Measurements from ENCODE around the gene CLCN5. TPM values are rescaled to one million over a fixed set of nuclear protein-coding genes. Genes with fewer than 3 reads are reported as not detected.

CLCN5 gene
- total RNA-seq, 1 donor from 2014 or later: 8.4 TPM

- Histone ChIP-seq H3K36me3 (ENCODE audit: control insufficient read depth, insufficient read depth, low read length) (no peaks in the 10 kb centered on the region), H3K4me3 (ENCODE audit: low read depth, low read length) (no peak overlapping the region), H3K27me3 (ENCODE audit: control insufficient read depth, insufficient read depth, low read length) (no peaks in the 10 kb centered on the region)
- FAIRE-seq: no peak
- TF ChIP-seq CTCF (IDR thresholded peaks at IDR 0.05; ENCODE audit: insufficient read depth, low read length, severe bottlenecking): no peak
- no peak for DNase-seq (ENCODE audit: low read depth)
Measured at GRCh38 chrX:49910344-49910743, 12.1 kb upstream of the CLCN5 start.

GRCh38 chrX:49912086-49912485, 10.3 kb upstream of the CLCN5 start:
- H3K36me3 ChIP-seq (ENCODE audit: control insufficient read depth, insufficient read depth, low read length): no peaks in the 10 kb centered on the region
- DNase-seq (ENCODE audit: low read depth) (no peak), FAIRE-seq (no peak)
- H3K27me3 ChIP-seq (ENCODE audit: control insufficient read depth, insufficient read depth, low read length): no peaks in the 10 kb centered on the region
- H3K4me3 ChIP-seq (ENCODE audit: low read depth, low read length): no peak overlapping the region
- no peak for TF ChIP-seq CTCF (IDR thresholded peaks at IDR 0.05; ENCODE audit: insufficient read depth, low read length, severe bottlenecking)

GRCh38 chrX:49912861-49913260, 9.5 kb upstream of the CLCN5 start:
- Histone ChIP-seq H3K36me3 (ENCODE audit: control insufficient read depth, insufficient read depth, low read length) (no peaks in the 10 kb centered on the region), H3K27me3 (ENCODE audit: control insufficient read depth, insufficient read depth, low read length) (no peaks in the 10 kb centered on the region), H3K4me3 (ENCODE audit: low read depth, low read length) (no peak overlapping the region)
- FAIRE-seq (no peak), DNase-seq (ENCODE audit: low read depth) (no peak)
- no peak for TF ChIP-seq CTCF (IDR thresholded peaks at IDR 0.05; ENCODE audit: insufficient read depth, low read length, severe bottlenecking)

- FAIRE-seq (no peak), DNase-seq (ENCODE audit: low read depth) (peak; percentile 44)
- no peak overlapping the region for H3K4me3 ChIP-seq (ENCODE audit: low read depth, low read length)
- no peaks in the 10 kb centered on the region for H3K36me3 ChIP-seq (ENCODE audit: control insufficient read depth, insufficient read depth, low read length)
- no peaks in the 10 kb centered on the region for H3K27me3 ChIP-seq (ENCODE audit: control insufficient read depth, insufficient read depth, low read length)
- TF ChIP-seq CTCF (IDR thresholded peaks at IDR 0.05; ENCODE audit: insufficient read depth, low read length, severe bottlenecking): peak; percentile 71
Measured at GRCh38 chrX:49915361-49916222, 6.8 kb upstream of the CLCN5 start.

GRCh38 chrX:49919617-49920016, 2.8 kb upstream of the CLCN5 start:
- FAIRE-seq (no peak), DNase-seq (ENCODE audit: low read depth) (peak; percentile 3)
- H3K36me3 ChIP-seq (ENCODE audit: control insufficient read depth, insufficient read depth, low read length): no peaks in the 10 kb centered on the region
- H3K4me3 ChIP-seq (ENCODE audit: low read depth, low read length): no peak overlapping the region
- no peaks in the 10 kb centered on the region for H3K27me3 ChIP-seq (ENCODE audit: control insufficient read depth, insufficient read depth, low read length)
- peak; percentile 80 for TF ChIP-seq CTCF (IDR thresholded peaks at IDR 0.05; ENCODE audit: insufficient read depth, low read length, severe bottlenecking)

GRCh38 chrX:49921109-49921508, 1.3 kb upstream of the CLCN5 start:
- no peaks in the 10 kb centered on the region for H3K36me3 ChIP-seq (ENCODE audit: control insufficient read depth, insufficient read depth, low read length)
- no peaks in the 10 kb centered on the region for H3K27me3 ChIP-seq (ENCODE audit: control insufficient read depth, insufficient read depth, low read length)
- no peak overlapping the region for H3K4me3 ChIP-seq (ENCODE audit: low read depth, low read length)
- no peak for TF ChIP-seq CTCF (IDR thresholded peaks at IDR 0.05; ENCODE audit: insufficient read depth, low read length, severe bottlenecking)
- FAIRE-seq: no peak
- DNase-seq (ENCODE audit: low read depth): no peak
